ENCODE data around the gene ING4. TPM values are rescaled to one million over a fixed set of nuclear protein-coding genes. Genes with fewer than 3 reads are reported as not detected.

Gene ING4
- total and polyA plus RNA-seq, 2 experiments from 2014 or later: 31.7 to 43.5 TPM

GRCh38 chr12:6698352-6699046 lies 35.6 kb upstream of the ING4 start:
- H3K27me3 ChIP-seq (replicated peaks; ENCODE audit: insufficient read depth): peaks cover 18% of the 10 kb centered on the region
- no peak overlapping the region for H3K4me3 ChIP-seq
- H4K20me1 ChIP-seq (ENCODE audit: insufficient read depth): no peaks in the 10 kb centered on the region
- H3K27ac ChIP-seq: no peak overlapping the region
- no peak overlapping the region for H3K9ac ChIP-seq
- H2AFZ ChIP-seq: no peak overlapping the region
- H3K9me3 ChIP-seq (ENCODE audit: low read depth): no peaks in the 10 kb centered on the region
- in situ Hi-C loops (cut with MboI): no loop called here
- no peaks in the 10 kb centered on the region for H3K4me1 ChIP-seq (ENCODE audit: insufficient read depth)
- H3K36me3 ChIP-seq (ENCODE audit: low read depth): no peaks in the 10 kb centered on the region
- H3K9me2 ChIP-seq (ENCODE audit: insufficient read depth): no peaks in the 10 kb centered on the region
- H3K79me2 ChIP-seq (ENCODE audit: insufficient read depth): no peaks in the 10 kb centered on the region
- WGBS, 2 experiments (ENCODE audit: low coverage in 1 of 2, low lambda C conversion rate in 2 of 2, missing lambda C conversion rate in 2 of 2): 45 to 48% methylated on average over 8 of the region's 8 CpGs
- no peaks in the 10 kb centered on the region for H3F3A ChIP-seq (ENCODE audit: insufficient read depth)
- H3K4me2 ChIP-seq (ENCODE audit: unreplicated experiment): no peak overlapping the region
- TF ChIP-seq EZH2phosphoT487 (IDR thresholded peaks at IDR 0.05; ENCODE audit: insufficient read depth, low read depth) (no peak), EZH2 (IDR thresholded peaks at IDR 0.05; ENCODE audit: insufficient read depth, poor library complexity, severe bottlenecking) (no peak)
- DNase-seq: no peak

GRCh38 chr12:6697584-6698351 lies 34.8 kb upstream of the ING4 start:
- Histone ChIP-seq H2AFZ (no peak overlapping the region), H3K4me2 (ENCODE audit: unreplicated experiment) (no peak overlapping the region), H3K36me3 (ENCODE audit: low read depth) (no peaks in the 10 kb centered on the region), H3K9me3 (ENCODE audit: low read depth) (no peaks in the 10 kb centered on the region), H3K9ac (no peak overlapping the region), H3K4me1 (ENCODE audit: insufficient read depth) (no peaks in the 10 kb centered on the region), H4K20me1 (ENCODE audit: insufficient read depth) (no peaks in the 10 kb centered on the region), H3F3A (ENCODE audit: insufficient read depth) (no peaks in the 10 kb centered on the region), H3K79me2 (ENCODE audit: insufficient read depth) (no peaks in the 10 kb centered on the region), H3K4me3 (no peak overlapping the region), H3K27ac (no peak overlapping the region), H3K9me2 (ENCODE audit: insufficient read depth) (no peaks in the 10 kb centered on the region), H3K27me3 (replicated peaks; ENCODE audit: insufficient read depth) (peaks cover 18% of the 10 kb centered on the region)
- WGBS, 2 experiments (ENCODE audit: low coverage in 1 of 2, low lambda C conversion rate in 2 of 2, missing lambda C conversion rate in 2 of 2): 60 to 61% methylated on average over 14 to 17 of the region's 17 CpGs
- peak; percentile 81 for DNase-seq
- in situ Hi-C loops (cut with MboI): no loop called here
- TF ChIP-seq EZH2phosphoT487 (IDR thresholded peaks at IDR 0.05; ENCODE audit: insufficient read depth, low read depth): no peak
- no peak for TF ChIP-seq EZH2 (IDR thresholded peaks at IDR 0.05; ENCODE audit: insufficient read depth, poor library complexity, severe bottlenecking)

- Histone ChIP-seq H3K9me3 (ENCODE audit: low read depth) (no peaks in the 10 kb centered on the region), H3K4me3 (no peak overlapping the region), H3K27ac (no peak overlapping the region), H3F3A (ENCODE audit: insufficient read depth) (no peaks in the 10 kb centered on the region), H3K9me2 (ENCODE audit: insufficient read depth) (no peaks in the 10 kb centered on the region), H3K36me3 (ENCODE audit: low read depth) (no peaks in the 10 kb centered on the region), H3K9ac (no peak overlapping the region), H4K20me1 (ENCODE audit: insufficient read depth) (no peaks in the 10 kb centered on the region), H3K4me1 (ENCODE audit: insufficient read depth) (no peaks in the 10 kb centered on the region), H3K4me2 (ENCODE audit: unreplicated experiment) (no peak overlapping the region), H3K79me2 (ENCODE audit: insufficient read depth) (no peaks in the 10 kb centered on the region), H2AFZ (no peak overlapping the region), H3K27me3 (replicated peaks; ENCODE audit: insufficient read depth) (peaks cover 17% of the 10 kb centered on the region)
- in situ Hi-C loops (cut with MboI): no loop called here
- TF ChIP-seq EZH2 (IDR thresholded peaks at IDR 0.05; ENCODE audit: insufficient read depth, poor library complexity, severe bottlenecking) (no peak), EZH2phosphoT487 (IDR thresholded peaks at IDR 0.05; ENCODE audit: insufficient read depth, low read depth) (no peak)
- DNase-seq: peak; percentile 38
- WGBS, 2 experiments (ENCODE audit: low coverage in 1 of 2, low lambda C conversion rate in 2 of 2, missing lambda C conversion rate in 2 of 2): 63 to 68% methylated on average over 14 to 17 of the region's 17 CpGs
These were observed 34.0 kb upstream of the ING4 start for GRCh38 chr12:6696690-6697583.

Measured in GM23248 (cell line).